HUES48 (cell line): Measurements from ENCODE around the gene TATDN3.
"Not testable (repeated sequence)": the region's sequence is repeated elsewhere in the genome, so short reads cannot be mapped to it uniquely, and the experiment has no call there.

Experiments used
- H3K27ac ChIP-seq: one replicate; pipeline ENCODE4 v1.7.0; 2013; ENCODE audit warnings: low read depth, low read length, inconsistent platforms
- H3K27me3 ChIP-seq: 2 replicates; pipeline ENCODE4 v1.6.1; 2013; ENCODE audit warnings: mild to moderate bottlenecking, low read length; ENCODE audit not compliant: control insufficient read depth, insufficient read depth
- H3K36me3 ChIP-seq: 2 replicates; pipeline ENCODE4 v1.6.1; 2013; ENCODE audit warnings: low read length; ENCODE audit not compliant: control insufficient read depth, insufficient read depth
- H3K4me1 ChIP-seq: 2 replicates; pipeline ENCODE4 v1.6.1; 2013; ENCODE audit warnings: mild to moderate bottlenecking, low read length; ENCODE audit not compliant: control insufficient read depth, insufficient read depth
- H3K4me3 ChIP-seq: 2 replicates; pipeline ENCODE4 v1.5.1; 2013; ENCODE audit warnings: mild to moderate bottlenecking, low read depth, low read length
- H3K9ac ChIP-seq: 2 replicates; pipeline ENCODE4 v1.6.1; 2013; ENCODE audit warnings: mild to moderate bottlenecking, low read depth, low read length, moderate library complexity
- H3K9me3 ChIP-seq: 2 replicates; pipeline ENCODE4 v1.6.1; 2013; ENCODE audit warnings: low read length; ENCODE audit not compliant: control insufficient read depth, insufficient read depth

The TATDN3 gene

GRCh38 chr1:212860713-212861581 is 69.3 kb downstream of the TATDN3 start:
- Histone ChIP-seq H3K9ac (no peak overlapping the region), H3K4me1 (peaks cover 29% of the 10 kb centered on the region), H3K4me3 (peak overlapping the region; percentile 99)

GRCh38 chr1:212862111-212862690 is 70.5 kb downstream of the TATDN3 start:
- peak overlapping the region; percentile 54 for H3K4me3 ChIP-seq
- no peak overlapping the region for H3K27ac ChIP-seq
- no peak overlapping the region for H3K9ac ChIP-seq
- no peaks in the 10 kb centered on the region for H3K27me3 ChIP-seq
- peaks cover 23% of the 10 kb centered on the region; the same call in 1 of the 2 replicates for H3K4me1 ChIP-seq
- no peaks in the 10 kb centered on the region for H3K9me3 ChIP-seq
- H3K36me3 ChIP-seq, result peaks cover 74% of the 10 kb centered on the region

More at GRCh38 chr1:212860713-212861581, 69.3 kb downstream of the TATDN3 start:
- no peaks in the 10 kb centered on the region for H3K27me3 ChIP-seq
- peak overlapping the region; percentile 59 for H3K27ac ChIP-seq
- H3K36me3 ChIP-seq, result peaks cover 62% of the 10 kb centered on the region
- H3K9me3 ChIP-seq, result no peaks in the 10 kb centered on the region

- not testable (repeated sequence) for H3K9ac ChIP-seq, H3K27ac ChIP-seq, H3K27me3 ChIP-seq, H3K9me3 ChIP-seq
- peaks cover 85% of the 10 kb centered on the region for H3K36me3 ChIP-seq
- H3K4me3 ChIP-seq, result peak overlapping the region; percentile 54
- H3K4me1 ChIP-seq, result peaks cover 23% of the 10 kb centered on the region; the same call in 1 of the 2 replicates
These were observed 71.7 kb downstream of the TATDN3 start for GRCh38 chr1:212863345-212863744.

GRCh38 chr1:212864201-212864600 is 72.5 kb downstream of the TATDN3 start:
- Histone ChIP-seq H3K27ac (no peak overlapping the region), H3K4me1 (peaks cover 23% of the 10 kb centered on the region; the same call in 1 of the 2 replicates), H3K36me3 (peaks cover 90% of the 10 kb centered on the region), H3K4me3 (peak overlapping the region; percentile 35; the same call in 1 of the 2 replicates), H3K9me3 (no peaks in the 10 kb centered on the region), H3K9ac (no peak overlapping the region), H3K27me3 (no peaks in the 10 kb centered on the region)
